Measurements from ENCODE around the gene SIM2. TPM values are rescaled to one million over a fixed set of nuclear protein-coding genes. Genes with fewer than 3 reads are reported as not detected.

SIM2 gene
- total RNA-seq, 4 donors from 2014 or later, result 1.2 TPM; not detected in 3

- DNase-seq (ENCODE audit: low spot score in 2 of 2), result no peak
- no peaks in the 10 kb centered on the region for H3K36me3 ChIP-seq
- peaks cover 70% of the 10 kb centered on the region for H3K4me1 ChIP-seq
- TF ChIP-seq EP300 (IDR thresholded peaks at IDR 0.05), result no peak
- no peak for TF ChIP-seq CTCF (IDR thresholded peaks at IDR 0.05)
- no peak for TF ChIP-seq POLR2AphosphoS5 (IDR thresholded peaks at IDR 0.05)
- TF ChIP-seq POLR2A (IDR thresholded peaks at IDR 0.05), result no peak
- WGBS, result 23% methylated on average over 8 of the region's 15 CpGs
- no peak overlapping the region for H3K4me3 ChIP-seq
- H3K27ac ChIP-seq, result no peak overlapping the region
- H3K27me3 ChIP-seq, result peaks cover 100% of the 10 kb centered on the region
- no peaks in the 10 kb centered on the region for H3K9me3 ChIP-seq
These were observed 4.8 kb downstream of the SIM2 start for GRCh38 chr21:36703626-36704280.

GRCh38 chr21:36704281-36704957 lies 5.5 kb downstream of the SIM2 start:
- WGBS, result 13% methylated on average over 19 of the region's 49 CpGs
- no peak for DNase-seq (ENCODE audit: low spot score in 2 of 2)
- Histone ChIP-seq H3K36me3 (no peaks in the 10 kb centered on the region), H3K4me3 (peak overlapping the region; percentile 23), H3K27ac (no peak overlapping the region), H3K4me1 (peaks cover 69% of the 10 kb centered on the region), H3K27me3 (peaks cover 100% of the 10 kb centered on the region), H3K9me3 (no peaks in the 10 kb centered on the region)
- no peak for TF ChIP-seq EP300 (IDR thresholded peaks at IDR 0.05)
- no peak for TF ChIP-seq POLR2A (IDR thresholded peaks at IDR 0.05)
- TF ChIP-seq POLR2AphosphoS5 (IDR thresholded peaks at IDR 0.05), result no peak
- TF ChIP-seq CTCF (IDR thresholded peaks at IDR 0.05), result no peak

- WGBS, result 23% methylated on average over 27 of the region's 39 CpGs
- no peaks in the 10 kb centered on the region for H3K36me3 ChIP-seq
- H3K4me1 ChIP-seq, result peaks cover 65% of the 10 kb centered on the region
- no peak overlapping the region for H3K27ac ChIP-seq
- TF ChIP-seq POLR2A (IDR thresholded peaks at IDR 0.05) (no peak), CTCF (IDR thresholded peaks at IDR 0.05) (no peak), POLR2AphosphoS5 (IDR thresholded peaks at IDR 0.05) (no peak), EP300 (IDR thresholded peaks at IDR 0.05) (no peak)
- peak overlapping the region; percentile 23 for H3K4me3 ChIP-seq
- no peak for DNase-seq (ENCODE audit: low spot score in 2 of 2)
- peaks cover 100% of the 10 kb centered on the region for H3K27me3 ChIP-seq
- H3K9me3 ChIP-seq, result no peaks in the 10 kb centered on the region
These were observed 6.2 kb downstream of the SIM2 start for GRCh38 chr21:36704958-36705678.

- H3K27me3 ChIP-seq, result peaks cover 100% of the 10 kb centered on the region
- 24% methylated on average over 8 of the region's 22 CpGs for WGBS
- no peak for TF ChIP-seq EP300 (IDR thresholded peaks at IDR 0.05)
- TF ChIP-seq POLR2A (IDR thresholded peaks at IDR 0.05), result no peak
- no peak for TF ChIP-seq POLR2AphosphoS5 (IDR thresholded peaks at IDR 0.05)
- TF ChIP-seq CTCF (IDR thresholded peaks at IDR 0.05), result no peak
- no peak overlapping the region for H3K27ac ChIP-seq
- no peaks in the 10 kb centered on the region for H3K36me3 ChIP-seq
- no peak for DNase-seq (ENCODE audit: low spot score in 2 of 2)
- H3K4me3 ChIP-seq, result no peak overlapping the region
- peaks cover 64% of the 10 kb centered on the region for H3K4me1 ChIP-seq
- no peaks in the 10 kb centered on the region for H3K9me3 ChIP-seq
These were observed 7.0 kb downstream of the SIM2 start for GRCh38 chr21:36705679-36706481.

Data from suprapubic skin (tissue), 4 donors.